Measurements from ENCODE around the gene BCL2A1. TPM values are rescaled to one million over a fixed set of nuclear protein-coding genes. Genes with fewer than 3 reads are reported as not detected.

BCL2A1 gene
- total RNA-seq, 2 donors from 2014 or later: 3.6 to 4.5 TPM

- intact Hi-C loops (cut with DNase I): loop anchor here in 1 of 2 donors (5.0 kb wide), 1 partner anchor 639 kb away; no protein-coding TSS in a partner anchor
- no peak for DNase-seq (ENCODE audit: low spot score)
These were observed 20.0 kb upstream of the BCL2A1 start for GRCh38 chr15:79990997-79991334.

GRCh38 chr15:79990280-79990996 is 19.4 kb upstream of the BCL2A1 start:
- intact Hi-C loops (cut with DNase I): loop anchor here in 1 of 2 donors (5.0 kb wide), 1 partner anchor 638 kb away; no protein-coding TSS in a partner anchor
- no peak for DNase-seq (ENCODE audit: low spot score)

GRCh38 chr15:79989682-79990081 is 18.7 kb upstream of the BCL2A1 start:
- intact Hi-C loops (cut with DNase I): loop anchor here in 1 of 2 donors (5.0 kb wide), 1 partner anchor 637 kb away; no protein-coding TSS in a partner anchor
- DNase-seq (ENCODE audit: low spot score): no peak

GRCh38 chr15:79989183-79989582 is 18.2 kb upstream of the BCL2A1 start:
- intact Hi-C loops (cut with DNase I): no loop called here
- no peak for DNase-seq (ENCODE audit: low spot score)

GRCh38 chr15:79988448-79989117 is 17.6 kb upstream of the BCL2A1 start:
- no peak for DNase-seq (ENCODE audit: low spot score)
- intact Hi-C loops (cut with DNase I): no loop called here

GRCh38 chr15:79987969-79988368 is 17.0 kb upstream of the BCL2A1 start:
- intact Hi-C loops (cut with DNase I): no loop called here
- DNase-seq (ENCODE audit: low spot score): no peak

- intact Hi-C loops (cut with DNase I): no loop called here
- no peak for DNase-seq (ENCODE audit: low spot score)
These were observed 16.6 kb upstream of the BCL2A1 start for GRCh38 chr15:79987569-79987955.

GRCh38 chr15:79981831-79982455 is 10.9 kb upstream of the BCL2A1 start:
- intact Hi-C loops (cut with DNase I): no loop called here
- DNase-seq (ENCODE audit: low spot score): no peak

- intact Hi-C loops (cut with DNase I): no loop called here
- DNase-seq (ENCODE audit: low spot score): no peak
These were observed 7.9 kb upstream of the BCL2A1 start for GRCh38 chr15:79978655-79979514.

- intact Hi-C loops (cut with DNase I): no loop called here
- DNase-seq (ENCODE audit: low spot score): no peak
These were observed 7.3 kb upstream of the BCL2A1 start for GRCh38 chr15:79978260-79978654.

- no peak for DNase-seq (ENCODE audit: low spot score)
- intact Hi-C loops (cut with DNase I): no loop called here
These were observed 6.5 kb upstream of the BCL2A1 start for GRCh38 chr15:79977431-79978054.

- no peak for DNase-seq (ENCODE audit: low spot score)
- intact Hi-C loops (cut with DNase I): no loop called here
These were observed 2.6 kb upstream of the BCL2A1 start for GRCh38 chr15:79973456-79974195.

- no peak for DNase-seq (ENCODE audit: low spot score)
- intact Hi-C loops (cut with DNase I): no loop called here
These were observed 1.9 kb upstream of the BCL2A1 start for GRCh38 chr15:79972863-79973262.

GRCh38 chr15:79970181-79970580 is 815 bp downstream of the BCL2A1 start:
- intact Hi-C loops (cut with DNase I): loop anchor here in 1 of 2 donors (2.0 kb wide), 1 partner anchor 45 kb away; no protein-coding TSS in a partner anchor
- no peak for DNase-seq (ENCODE audit: low spot score)

GRCh38 chr15:79969146-79969545 is 1.9 kb downstream of the BCL2A1 start:
- intact Hi-C loops (cut with DNase I): loop anchor here in 1 of 2 donors (5.0 kb wide), 1 partner anchor 92 kb away; no protein-coding TSS in a partner anchor
- DNase-seq (ENCODE audit: low spot score): no peak

GRCh38 chr15:79967298-79968182 is 3.5 kb downstream of the BCL2A1 start:
- intact Hi-C loops (cut with DNase I): loop anchor here in 1 of 2 donors (5.0 kb wide), 1 partner anchor 90 kb away; no protein-coding TSS in a partner anchor
- DNase-seq (ENCODE audit: low spot score): no peak

GRCh38 chr15:79966634-79967297 is 4.2 kb downstream of the BCL2A1 start:
- no peak for DNase-seq (ENCODE audit: low spot score)
- intact Hi-C loops (cut with DNase I): loop anchor here in 1 of 2 donors (5.0 kb wide), 1 partner anchor 89 kb away; no protein-coding TSS in a partner anchor

All from posterior vena cava (tissue), 2 donors.